H1 (cell line): ENCODE results near the gene LENG1. TPM values are rescaled to one million over a fixed set of nuclear protein-coding genes. Genes with fewer than 3 reads are reported as not detected.

Source experiments
- CTCF ChIA-PET: fragments of 300-600 bp; sonication (Branson Sonifier 250); formaldehyde crosslinking; loops from one replicate; lab custom pipeline; 2021; ENCODE audit not compliant: partially characterized antibody; lab: Charles Lee
- POLR2A ChIA-PET: fragments of 300-600 bp; sonication (Branson Sonifier 250); formaldehyde crosslinking; loops from one replicate; lab custom pipeline; 2021; ENCODE audit warnings: inconsistent platforms; ENCODE audit not compliant: partially characterized antibody; lab: Charles Lee
- DNase-seq, 2 experiments: peaks; one replicate each; pipeline versions ENCODE4 v3.0.0 to v3.0.0-alpha.2; 2010 to 2022; ENCODE audit warnings: low spot score in 2 of 2, low read depth in 1 of 2, mixed read lengths in 1 of 2
- FAIRE-seq: peaks from 2 replicates; lab custom pipeline; 2011; peaks lifted over from hg19 to GRCh38; lab: Jason Lieb, UNC
- H2AFZ ChIP-seq: 2 replicates; pipeline ENCODE4 v1.8.1; 2012; ENCODE audit warnings: low read length, inconsistent platforms
- H2AK5ac ChIP-seq: 2 replicates; pipeline ENCODE4 v1.6.1; 2013; ENCODE audit warnings: low read depth, low read length
- H2BK120ac ChIP-seq: replicated peaks from 2 replicates; pipeline ENCODE3; 2013; ENCODE audit warnings: low read depth, low read length, inconsistent platforms
- H2BK12ac ChIP-seq: 2 replicates; pipeline ENCODE4 v1.6.1; 2013; ENCODE audit warnings: low read depth, low read length
- H2BK15ac ChIP-seq: 2 replicates; pipeline ENCODE4 v1.6.1; 2013; ENCODE audit warnings: low read length
- H2BK20ac ChIP-seq: 2 replicates; pipeline ENCODE4 v1.6.1; 2013; ENCODE audit warnings: low read length
- H2BK5ac ChIP-seq: 2 replicates; pipeline ENCODE4 v1.6.1; 2013; ENCODE audit warnings: low read depth, low read length
- H3K14ac ChIP-seq: 2 replicates; pipeline ENCODE4 v1.6.1; 2013; ENCODE audit warnings: inconsistent platforms; ENCODE audit not compliant: insufficient read length
- H3K18ac ChIP-seq: 2 replicates; pipeline ENCODE4 v1.6.1; 2013; ENCODE audit warnings: low read length; ENCODE audit errors: extremely low read depth
- H3K23ac ChIP-seq: 2 replicates; pipeline ENCODE4 v1.6.1; 2013; ENCODE audit warnings: inconsistent platforms; ENCODE audit not compliant: insufficient read length
- H3K23me2 ChIP-seq: 2 replicates; pipeline ENCODE4 v1.6.1; 2013; ENCODE audit warnings: low read depth, low read length
- H3K27ac ChIP-seq: 2 replicates; pipeline ENCODE4 v1.6.1; 2011; ENCODE audit warnings: low read depth, low read length, inconsistent platforms
- H3K27me3 ChIP-seq, 4 experiments: replicated peaks in 1 of 4; 1 replicate in 1 of 4; 2 replicates in 3 of 4; pipeline versions ENCODE4 v1.6.1 to v1.8.1; 2011 to 2013; ENCODE audit warnings: low read length in 3 of 4, mild to moderate bottlenecking in 3 of 4, inconsistent platforms in 2 of 4, mixed read lengths in 2 of 4, moderate library complexity in 1 of 4; ENCODE audit not compliant: control insufficient read depth in 3 of 4, insufficient read depth in 3 of 4; ENCODE audit errors: extremely low read depth in 1 of 4
- H3K36me3 ChIP-seq, 4 experiments: 2 replicates each; pipeline versions ENCODE4 v1.6.1 to v1.8.1; 2011 to 2013; ENCODE audit warnings: mild to moderate bottlenecking in 4 of 4, low read length in 3 of 4, moderate library complexity in 2 of 4, control low read depth in 1 of 4, inconsistent platforms in 1 of 4; ENCODE audit not compliant: insufficient read depth in 4 of 4, control insufficient read depth in 2 of 4
- H3K4ac ChIP-seq: replicated peaks from 2 replicates; pipeline ENCODE3; 2013; ENCODE audit warnings: low read length, low read depth, mixed read lengths, inconsistent platforms; ENCODE audit not compliant: insufficient read length
- H3K4me1 ChIP-seq, 4 experiments: replicated peaks in 1 of 4; 1 replicate in 1 of 4; 2 replicates in 3 of 4; pipeline versions ENCODE4 v1.6.1 to v1.8.1; 2011 to 2013; ENCODE audit warnings: low read length in 3 of 4, inconsistent platforms in 2 of 4, mixed read lengths in 1 of 4; ENCODE audit not compliant: insufficient read depth in 4 of 4, control insufficient read depth in 3 of 4
- H3K4me2 ChIP-seq, 2 experiments: 2 replicates each; pipeline versions ENCODE4 v1.6.1 to v1.8.1; 2011 to 2013; ENCODE audit warnings: low read depth in 2 of 2, low read length in 2 of 2, control low read depth in 1 of 2, inconsistent platforms in 1 of 2, mild to moderate bottlenecking in 1 of 2; ENCODE audit not compliant: insufficient read depth in 1 of 2
- H3K4me3 ChIP-seq, 4 experiments: fragments of 200-600, 300-600 bp in 1 of 4; sonication (generic), shearing (Covaris generic), sonication (Bioruptor Twin) in 1 of 4; 2 replicates each; pipeline versions ENCODE4 v1.5.1 to v1.8.1; 2011 to 2016; ENCODE audit warnings: low read length in 4 of 4, low read depth in 3 of 4, control low read depth in 2 of 4, inconsistent platforms in 2 of 4, mild to moderate bottlenecking in 2 of 4, mixed read lengths in 1 of 4, moderate library complexity in 1 of 4; ENCODE audit not compliant: insufficient read depth in 2 of 4; ENCODE audit errors: extremely low read depth in 1 of 4
- H3K56ac ChIP-seq: replicated peaks from 2 replicates; pipeline ENCODE3; 2013; ENCODE audit warnings: low read depth, mild to moderate bottlenecking, mixed read lengths, low read length, inconsistent platforms; ENCODE audit not compliant: insufficient read length
- H3K79me1 ChIP-seq: 2 replicates; pipeline ENCODE4 v1.6.1; 2013; ENCODE audit warnings: low read depth, low read length, control low read depth
- H3K79me2 ChIP-seq, 2 experiments: 2 replicates each; pipeline versions ENCODE4 v1.6.1 to v1.8.1; 2012 to 2013; ENCODE audit warnings: low read length in 2 of 2, mild to moderate bottlenecking in 2 of 2, inconsistent platforms in 1 of 2; ENCODE audit not compliant: insufficient read depth in 2 of 2, control insufficient read depth in 1 of 2
- H3K9ac ChIP-seq, 4 experiments: replicated peaks in 1 of 4; 1 replicate in 1 of 4; 2 replicates in 3 of 4; pipeline versions ENCODE4 v1.6.1 to v1.8.1; 2011 to 2013; ENCODE audit warnings: low read depth in 3 of 4, low read length in 3 of 4, control low read depth in 2 of 4, mild to moderate bottlenecking in 2 of 4, moderate library complexity in 2 of 4, inconsistent platforms in 1 of 4; ENCODE audit errors: extremely low read depth in 1 of 4
- H3K9me3 ChIP-seq, 2 experiments: 2 replicates each; pipeline versions ENCODE4 v1.6.1 to v1.8.1; 2012 to 2013; ENCODE audit warnings: mild to moderate bottlenecking in 2 of 2, moderate library complexity in 2 of 2, control low read depth in 1 of 2, inconsistent platforms in 1 of 2, low read depth in 1 of 2, low read length in 1 of 2, mixed read lengths in 1 of 2; ENCODE audit not compliant: insufficient read depth in 2 of 2
- H4K20me1 ChIP-seq, 2 experiments: replicated peaks in 1 of 2; 2 replicates each; pipeline versions ENCODE3 to v1.8.1; 2011 to 2013; ENCODE audit warnings: inconsistent platforms in 2 of 2, low read length in 2 of 2, mild to moderate bottlenecking in 1 of 2; ENCODE audit not compliant: insufficient read depth in 2 of 2, control insufficient read depth in 1 of 2
- H4K5ac ChIP-seq: 2 replicates; pipeline ENCODE4 v1.6.1; 2013; ENCODE audit warnings: low read length, low read depth, mixed read lengths, inconsistent platforms; ENCODE audit not compliant: insufficient read length
- H4K8ac ChIP-seq: 2 replicates; pipeline ENCODE4 v1.8.0; 2013; ENCODE audit warnings: mild to moderate bottlenecking, moderate library complexity, low read length, inconsistent platforms; ENCODE audit not compliant: insufficient read depth; ENCODE audit errors: extremely low read depth
- H4K91ac ChIP-seq: replicated peaks from 2 replicates; pipeline ENCODE3; 2013; ENCODE audit warnings: low read length, mixed read lengths, inconsistent platforms; ENCODE audit not compliant: insufficient read length
- RAD21 ChIP-seq, 2 experiments: IDR thresholded peaks in 1 of 2; conservative IDR thresholded peaks in 1 of 2; 2 replicates each; pipeline ENCODE4 v1.6.1; 2011; ENCODE audit warnings: low read depth in 2 of 2, low read length in 2 of 2, improper control_type of control experiment in 1 of 2, inconsistent platforms in 1 of 2, mild to moderate bottlenecking in 1 of 2, moderate library complexity in 1 of 2
- WGBS, 2 experiments: shearing (Covaris generic) in 1 of 2; methylation state at CpG; one replicate each; pipeline versions ENCODE4 v1.1.6 to v1.1.7; 2013 to 2015; ENCODE audit warnings: low lambda C conversion rate in 2 of 2, mixed read lengths in 2 of 2, inconsistent platforms in 1 of 2, low coverage in 1 of 2, missing lambda C conversion rate in 1 of 2; ENCODE audit not compliant: insufficient replicate concordance in 2 of 2, insufficient coverage in 1 of 2, insufficient read length in 1 of 2; ENCODE audit errors: extremely low coverage in 1 of 2, missing lambda C conversion rate in 1 of 2; 5-methylcytosine and 5-hydroxymethylcytosine counted together
- polyA plus RNA-seq, 7 experiments: library from polyadenylated mRNA; depleted of rRNA in 3 of 7; stranded (reverse) in 5 of 7; unstranded in 2 of 7; fragments of >200 nt in 5 of 7; fragments of 200-250 nt in 2 of 7; gene quantifications; 1 replicate in 5 of 7; 2 replicates in 1 of 7; 4 replicates in 1 of 7; pipeline versions ENCODE4 v1.2.1 to v1.2.3, GENCODE V29; 2011 to 2013; ENCODE audit warnings: missing spikeins in 2 of 7, mixed read lengths in 2 of 7
- total RNA-seq: library from RNA; stranded (reverse); fragmentation: NEBNext Ultra II Directional; extraction: Animal tissue kit (Norgen Biotek cat#: 25700); gene quantifications from 2 replicates; pipeline ENCODE4 v1.2.1, GENCODE V29; 2021

LENG1 gene
- total and polyA plus RNA-seq, 2 of the 8 experiments (the other 6 are each of a cell fraction or from before 2014, with no cell fraction given), result 1.2 to 4.4 TPM

- Histone ChIP-seq H3K14ac (no peak overlapping the region), H3K36me3 (peaks cover 26 to 74% (median 47%) of the 10 kb centered on the region in 4 experiments), H3K4me1 (no peaks in the 10 kb centered on the region), H3K56ac (no peak overlapping the region), H2BK20ac (no peak overlapping the region), H3K23ac (no peak overlapping the region), H3K27ac (no peak overlapping the region), H4K5ac (no peak overlapping the region), H3K9ac (no peak overlapping the region), H4K8ac (no peak overlapping the region), H3K9me3 (no peaks in the 10 kb centered on the region), H2BK5ac (no peak overlapping the region), H2BK120ac (no peak overlapping the region), H3K4me3 (no peak overlapping the region), H3K18ac (no peak overlapping the region), H2AK5ac (no peak overlapping the region), H3K79me2 (no peaks in the 10 kb centered on the region), H2AFZ (no peak overlapping the region), H2BK12ac (no peak overlapping the region), H4K20me1 (peaks cover 0 to 11% of the 10 kb centered on the region in 2 experiments), H3K27me3 (no peaks in the 10 kb centered on the region), H2BK15ac (no peak overlapping the region), H3K79me1 (no peaks in the 10 kb centered on the region; the same call in 1 of the 2 replicates), H3K4ac (no peak overlapping the region), H3K4me2 (no peak overlapping the region), H3K23me2 (no peaks in the 10 kb centered on the region), H4K91ac (no peak overlapping the region)
- WGBS, 2 experiments, result 82% methylated on average over 9 of the region's 9 CpGs; no CpG with 5 or more reads in 1 of the 2 experiments
- DNase-seq (no peak), FAIRE-seq (no peak)
- ChIA-PET CTCF (no interaction called here), POLR2A (interaction anchor here (1.0 to 5.0 kb wide), 4 partner anchors 7 to 18 kb away, joined by 3 to 40 read pairs (median 8); partner anchors contain the start of genes PRPF31 and TFPT)
- no peak for TF ChIP-seq RAD21 (IDR thresholded peaks at IDR 0.05 in 1 of 2, conservative IDR thresholded peaks at IDR 0.05 in 1 of 2; ENCODE audit: low read depth in 2 of 2, low read length in 2 of 2)
These were observed 33.8 kb downstream of the LENG1 start for GRCh38 chr19:54125713-54126112.
